ENCODE data around the gene RPAP3.
A peak's percentile ranks its signal among the peaks of the same experiment; 100 is the strongest.

Gene RPAP3

DNA sequence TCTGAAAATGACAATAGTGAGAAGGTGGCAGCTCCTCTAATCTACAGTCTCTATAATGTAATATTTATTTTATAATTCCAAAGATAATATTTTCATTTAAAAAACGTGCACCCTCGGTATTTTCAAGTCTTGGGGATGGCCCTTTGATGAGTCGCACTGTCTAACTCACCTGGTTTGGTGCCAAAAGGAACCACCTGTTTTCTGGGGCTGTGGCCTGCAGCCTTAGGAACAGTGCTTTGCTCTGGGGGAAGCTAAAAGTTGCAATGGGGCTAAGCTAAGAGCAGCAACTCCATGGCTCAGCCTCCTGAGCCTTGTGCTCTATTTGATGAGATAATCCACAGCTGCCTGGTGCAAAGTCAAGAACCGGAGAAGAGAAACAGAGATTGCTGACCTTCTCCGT lies 25.9 kb upstream of the RPAP3 start:
- H3K4me3 ChIP-seq: no peak overlapping the region

DNA sequence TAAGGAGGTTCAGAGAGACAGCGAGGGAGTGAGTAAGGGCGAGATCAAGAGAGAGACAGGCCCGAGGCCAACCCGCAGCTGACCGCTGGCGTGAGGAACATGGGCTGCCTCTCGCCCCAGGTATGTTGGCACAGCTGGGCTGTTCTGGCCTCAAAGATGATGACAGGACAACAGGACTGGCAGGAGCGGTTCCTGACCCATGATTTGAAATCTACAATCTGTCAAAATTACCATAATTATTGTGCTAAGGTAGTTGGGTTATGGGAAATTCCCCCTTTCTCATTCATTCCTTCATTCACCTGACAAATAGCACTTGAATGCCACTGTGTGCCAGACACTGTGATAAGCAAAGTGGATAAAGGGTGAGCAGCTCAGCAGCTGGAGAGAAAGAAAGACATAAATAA lies 24.5 kb upstream of the RPAP3 start:
- H3K4me3 ChIP-seq: no peak overlapping the region
- no peak for DNase-seq (ENCODE audit: low spot score)
- peak overlapping the region in 1 of 2 donors; percentile 13 for H3K27ac ChIP-seq
- TF ChIP-seq, protein P1, sequence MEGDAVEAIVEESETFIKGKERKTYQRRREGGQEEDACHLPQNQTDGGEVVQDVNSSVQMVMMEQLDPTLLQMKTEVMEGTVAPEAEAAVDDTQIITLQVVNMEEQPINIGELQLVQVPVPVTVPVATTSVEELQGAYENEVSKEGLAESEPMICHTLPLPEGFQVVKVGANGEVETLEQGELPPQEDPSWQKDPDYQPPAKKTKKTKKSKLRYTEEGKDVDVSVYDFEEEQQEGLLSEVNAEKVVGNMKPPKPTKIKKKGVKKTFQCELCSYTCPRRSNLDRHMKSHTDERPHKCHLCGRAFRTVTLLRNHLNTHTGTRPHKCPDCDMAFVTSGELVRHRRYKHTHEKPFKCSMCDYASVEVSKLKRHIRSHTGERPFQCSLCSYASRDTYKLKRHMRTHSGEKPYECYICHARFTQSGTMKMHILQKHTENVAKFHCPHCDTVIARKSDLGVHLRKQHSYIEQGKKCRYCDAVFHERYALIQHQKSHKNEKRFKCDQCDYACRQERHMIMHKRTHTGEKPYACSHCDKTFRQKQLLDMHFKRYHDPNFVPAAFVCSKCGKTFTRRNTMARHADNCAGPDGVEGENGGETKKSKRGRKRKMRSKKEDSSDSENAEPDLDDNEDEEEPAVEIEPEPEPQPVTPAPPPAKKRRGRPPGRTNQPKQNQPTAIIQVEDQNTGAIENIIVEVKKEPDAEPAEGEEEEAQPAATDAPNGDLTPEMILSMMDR (IDR thresholded peaks at IDR 0.05): no peak

More for the DNA sequence above, 25.9 kb upstream of the RPAP3 start:
- TF ChIP-seq, protein P1 (IDR thresholded peaks at IDR 0.05): no peak
- no peak for DNase-seq (ENCODE audit: low spot score)
- no peak overlapping the region for H3K27ac ChIP-seq

DNA sequence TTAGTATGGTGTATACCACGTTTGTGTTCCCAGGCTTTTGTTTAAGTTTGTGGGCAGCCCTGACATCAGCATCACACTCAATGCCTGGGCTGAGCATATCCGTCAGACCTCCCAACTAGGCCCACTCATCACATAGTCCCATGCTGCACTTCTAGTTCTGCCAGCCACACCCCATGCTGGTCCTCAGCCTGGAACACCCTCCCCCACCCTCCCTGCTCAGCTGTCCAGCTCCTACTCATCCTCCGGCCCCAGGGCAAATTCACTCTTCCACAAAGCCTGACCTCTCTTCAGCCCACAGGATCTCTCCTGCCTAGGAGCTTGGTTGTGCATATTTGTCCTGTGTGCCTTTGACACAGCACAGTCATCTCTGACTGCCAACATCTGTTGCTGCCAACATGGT lies 23.4 kb upstream of the RPAP3 start:
- H3K4me3 ChIP-seq: no peak overlapping the region
- TF ChIP-seq, protein P1 (IDR thresholded peaks at IDR 0.05): no peak
- DNase-seq (ENCODE audit: low spot score): no peak
- peak overlapping the region in 1 of 2 donors; percentile 7 for H3K27ac ChIP-seq

DNA sequence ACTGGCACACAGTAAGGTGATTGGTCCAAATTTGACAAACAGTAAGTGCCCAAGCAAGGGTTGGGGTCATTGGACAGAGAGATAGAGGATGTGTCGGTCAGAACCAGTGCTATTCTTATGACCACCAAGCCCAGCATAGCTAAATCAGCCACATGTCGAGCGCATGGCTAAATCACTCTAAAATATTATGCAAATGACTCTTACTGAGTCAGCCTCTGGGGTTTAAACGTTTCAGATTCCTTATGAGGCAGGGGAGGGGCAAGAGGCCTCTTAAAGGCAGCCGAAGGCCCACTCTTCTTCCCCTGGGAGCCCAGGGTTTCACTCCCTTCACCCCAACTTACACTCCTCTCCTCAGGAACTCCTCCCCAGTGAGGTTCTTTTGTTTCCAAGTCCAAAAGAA lies 20.1 kb upstream of the RPAP3 start:
- TF ChIP-seq, protein P1 (IDR thresholded peaks at IDR 0.05): no peak
- Histone ChIP-seq H3K27ac (peak overlapping the region in 1 of 2 donors; percentile 48), H3K4me3 (no peak overlapping the region)
- DNase-seq (ENCODE audit: low spot score): no peak

DNA sequence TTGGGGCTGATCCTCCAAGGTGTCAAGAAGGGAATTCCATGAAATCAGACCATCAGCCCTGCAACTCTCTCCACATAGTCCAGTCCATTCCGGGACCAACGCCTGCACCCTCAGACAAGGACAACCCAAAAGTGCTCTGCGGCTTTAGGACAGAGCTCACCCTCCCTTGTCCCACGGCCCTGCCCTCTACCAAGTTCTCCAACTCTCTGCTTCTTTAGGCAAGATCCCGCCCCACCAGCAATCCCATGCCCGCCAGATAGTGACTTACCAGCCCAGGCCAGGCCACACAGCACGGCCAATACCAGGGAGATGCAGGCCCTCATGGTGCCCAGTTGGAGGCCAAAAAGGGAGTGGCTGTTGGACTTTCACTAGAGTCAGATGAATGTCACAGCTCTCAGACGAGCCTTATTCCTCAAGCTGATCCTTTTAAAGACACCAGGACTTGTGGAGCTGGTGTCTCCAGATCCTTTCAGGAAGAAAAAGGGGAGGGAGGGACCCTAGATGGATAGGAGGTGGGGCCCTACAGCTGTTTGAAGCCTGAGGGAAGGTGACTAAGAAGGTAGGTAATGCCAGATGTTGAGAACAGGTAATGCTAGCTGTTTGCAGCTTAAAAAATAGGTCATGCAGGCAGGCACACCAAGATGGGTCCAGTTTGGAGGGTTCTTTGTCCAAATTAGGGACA lies 19.4 kb upstream of the RPAP3 start, which contains the start of gene ENDOU:
Gene ENDOU (minus strand): TSS at position 400 of the 682 bp plus-strand sequence. CDS start 77 bp downstream, at position 323.
- TF ChIP-seq, protein P1 (IDR thresholded peaks at IDR 0.05): no peak
- H3K27ac ChIP-seq: peak within 1 kb of the TSS in 1 of 2 donors; percentile 48
- peak; percentile 71 for DNase-seq (ENCODE audit: low spot score)
- no peak within 1 kb of the TSS for H3K4me3 ChIP-seq

DNA sequence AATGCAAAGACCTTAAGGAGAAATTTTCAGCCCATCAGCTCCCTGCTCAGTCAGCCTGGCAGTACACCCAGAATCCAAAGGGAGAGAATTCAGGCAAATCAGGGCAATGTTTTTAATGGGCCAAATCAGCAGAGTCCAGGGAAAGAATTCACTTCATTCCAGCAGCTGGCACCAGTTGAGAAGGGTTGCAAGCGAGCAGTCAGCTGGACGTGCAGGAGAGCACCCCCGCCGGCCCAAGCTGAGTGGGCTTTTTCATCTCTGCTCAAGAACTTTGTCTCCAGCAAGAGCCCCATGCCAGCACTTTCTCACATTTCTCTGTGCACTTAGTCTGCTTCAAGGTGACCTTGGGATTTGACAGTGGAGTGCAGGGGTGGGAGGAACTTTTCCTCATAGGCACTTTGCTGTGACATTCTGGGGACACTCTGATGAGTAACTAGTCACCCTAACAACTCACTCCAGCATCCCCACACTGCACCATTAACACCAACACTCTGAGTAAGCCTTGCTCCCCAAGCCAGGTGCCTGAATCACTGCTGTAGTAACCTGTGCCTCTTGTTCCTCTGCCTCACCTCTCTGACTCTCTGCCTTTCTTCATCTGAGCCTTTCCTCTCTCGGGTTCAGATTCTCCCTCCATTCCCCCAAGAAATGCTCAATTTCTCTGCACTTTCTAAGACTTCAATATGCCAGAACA lies 17.3 kb upstream of the RPAP3 start:
- H3K27ac ChIP-seq: no peak overlapping the region
- no peak overlapping the region for H3K4me3 ChIP-seq
- TF ChIP-seq, protein P1 (IDR thresholded peaks at IDR 0.05): no peak
- no peak for DNase-seq (ENCODE audit: low spot score)
